GM19395 (cell line): Measurements from ENCODE around the gene AGA.

Experiments used
- ATAC-seq: cut with Tn5 transposase; IDR thresholded peaks from one replicate; pipeline ENCODE4 v1.9.1; 2021; ENCODE audit warnings: mild to moderate bottlenecking, moderate library complexity; ENCODE audit not compliant: unreplicated experiment

AGA gene

GRCh38 chr4:177391953-177392352 lies 50.3 kb downstream of the AGA start:
- no peak for ATAC-seq

GRCh38 chr4:177391287-177391686 lies 51.0 kb downstream of the AGA start:
- ATAC-seq: no peak

- no peak for ATAC-seq
Observed at GRCh38 chr4:177386278-177386815, 55.9 kb downstream of the AGA start.

- ATAC-seq: no peak
Observed at GRCh38 chr4:177385576-177386277, 56.5 kb downstream of the AGA start.

GRCh38 chr4:177384856-177385397 lies 57.3 kb downstream of the AGA start:
- ATAC-seq: no peak

GRCh38 chr4:177381762-177382310 lies 60.4 kb downstream of the AGA start:
- ATAC-seq: no peak
